Type B pancreatic cell (in vitro differentiated cells): ENCODE results near the gene TP53INP2. TPM values are rescaled to one million over a fixed set of nuclear protein-coding genes. Genes with fewer than 3 reads are reported as not detected.
A peak's percentile ranks its signal among the peaks of the same experiment; 100 is the strongest.

ENCODE experiments used
- DNase-seq: peaks from one replicate; pipeline ENCODE4 v3.0.0; 2021; ENCODE audit warnings: mixed read lengths; ENCODE audit not compliant: unreplicated experiment; ENCODE audit errors: extremely low spot score
- H3K27ac Mint-ChIP-seq: 2 replicates; pipeline ENCODE4 v1.8.0; 2021; ENCODE audit warnings: mild to moderate bottlenecking, mixed read lengths
- H3K27me3 Mint-ChIP-seq: 2 replicates; pipeline ENCODE4 v1.8.0; 2021; ENCODE audit warnings: mixed read lengths
- H3K36me3 Mint-ChIP-seq: 2 replicates; pipeline ENCODE4 v1.8.0; 2021; ENCODE audit warnings: mixed read lengths
- H3K4me1 Mint-ChIP-seq: one replicate; pipeline ENCODE4 v1.8.0; 2021; ENCODE audit warnings: mixed read lengths; ENCODE audit not compliant: unreplicated experiment
- H3K4me3 Mint-ChIP-seq: 2 replicates; pipeline ENCODE4 v1.8.0; 2021; ENCODE audit warnings: mild to moderate bottlenecking, mixed read lengths
- H3K9me3 Mint-ChIP-seq: 2 replicates; pipeline ENCODE4 v1.8.0; 2021; ENCODE audit warnings: mixed read lengths
- total RNA-seq: library from RNA; stranded (reverse); gene quantifications from 2 replicates; pipeline ENCODE4 v1.2.1, GENCODE V29; 2021; ENCODE audit warnings: low replicate concordance
- TF ChIP-seq, protein P1 (sequence below): fragments of 200-600 bp; sonication (generic); conservative IDR thresholded peaks from 2 replicates; pipeline ENCODE4 v1.5.0; 2021; ENCODE audit warnings: antibody characterized with exemption, mild to moderate bottlenecking

TP53INP2 gene
- total RNA-seq, 1 donor from 2014 or later = 39.6 TPM

DNA sequence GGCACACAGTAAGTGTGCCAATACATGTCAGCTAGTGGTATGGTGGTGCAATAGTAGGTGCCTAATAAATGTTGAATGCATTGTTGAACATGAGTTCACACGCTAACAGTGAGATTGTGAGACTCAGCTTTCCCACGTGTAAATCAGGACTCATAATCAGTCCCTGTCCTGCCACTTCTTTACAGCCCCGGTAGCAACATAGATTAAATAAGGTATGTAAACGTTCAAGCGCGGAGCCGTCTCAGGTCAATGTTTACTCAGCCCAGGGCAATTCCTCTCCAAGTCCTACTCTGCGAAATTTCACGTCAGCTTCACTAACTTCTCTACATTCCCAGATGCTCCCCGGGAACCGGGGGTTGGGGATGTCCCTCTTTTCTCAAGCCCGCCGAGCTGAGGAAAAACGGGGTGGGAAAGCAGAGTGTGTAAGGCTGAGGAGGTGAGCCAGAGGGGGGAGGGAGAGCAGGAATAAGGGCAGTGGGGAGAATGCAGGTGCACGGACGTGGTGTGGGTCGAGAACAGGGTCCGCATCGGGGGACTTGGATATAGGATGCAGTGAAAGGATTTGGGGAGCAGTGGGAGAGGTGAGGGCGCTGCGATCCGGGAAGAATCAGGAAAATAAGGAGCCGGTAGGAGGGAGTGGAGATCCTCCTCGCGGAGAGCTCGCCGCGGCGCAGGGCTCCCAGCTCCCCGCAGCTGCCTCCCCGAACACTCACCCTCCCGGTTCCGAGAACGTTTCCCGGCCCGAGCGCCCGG, 544 bp upstream of the TP53INP2 start:
- no peak for DNase-seq
- Mint-ChIP-seq H3K36me3 (no peaks in the 10 kb centered on the region), H3K4me3 (peak overlapping the region; percentile 97), H3K4me1 (peaks cover 42% of the 10 kb centered on the region), H3K27ac (peak overlapping the region; percentile 100), H3K27me3 (peaks cover 7% of the 10 kb centered on the region), H3K9me3 (no peaks in the 10 kb centered on the region)
- TF ChIP-seq, protein P1, sequence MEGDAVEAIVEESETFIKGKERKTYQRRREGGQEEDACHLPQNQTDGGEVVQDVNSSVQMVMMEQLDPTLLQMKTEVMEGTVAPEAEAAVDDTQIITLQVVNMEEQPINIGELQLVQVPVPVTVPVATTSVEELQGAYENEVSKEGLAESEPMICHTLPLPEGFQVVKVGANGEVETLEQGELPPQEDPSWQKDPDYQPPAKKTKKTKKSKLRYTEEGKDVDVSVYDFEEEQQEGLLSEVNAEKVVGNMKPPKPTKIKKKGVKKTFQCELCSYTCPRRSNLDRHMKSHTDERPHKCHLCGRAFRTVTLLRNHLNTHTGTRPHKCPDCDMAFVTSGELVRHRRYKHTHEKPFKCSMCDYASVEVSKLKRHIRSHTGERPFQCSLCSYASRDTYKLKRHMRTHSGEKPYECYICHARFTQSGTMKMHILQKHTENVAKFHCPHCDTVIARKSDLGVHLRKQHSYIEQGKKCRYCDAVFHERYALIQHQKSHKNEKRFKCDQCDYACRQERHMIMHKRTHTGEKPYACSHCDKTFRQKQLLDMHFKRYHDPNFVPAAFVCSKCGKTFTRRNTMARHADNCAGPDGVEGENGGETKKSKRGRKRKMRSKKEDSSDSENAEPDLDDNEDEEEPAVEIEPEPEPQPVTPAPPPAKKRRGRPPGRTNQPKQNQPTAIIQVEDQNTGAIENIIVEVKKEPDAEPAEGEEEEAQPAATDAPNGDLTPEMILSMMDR = no peak

DNA sequence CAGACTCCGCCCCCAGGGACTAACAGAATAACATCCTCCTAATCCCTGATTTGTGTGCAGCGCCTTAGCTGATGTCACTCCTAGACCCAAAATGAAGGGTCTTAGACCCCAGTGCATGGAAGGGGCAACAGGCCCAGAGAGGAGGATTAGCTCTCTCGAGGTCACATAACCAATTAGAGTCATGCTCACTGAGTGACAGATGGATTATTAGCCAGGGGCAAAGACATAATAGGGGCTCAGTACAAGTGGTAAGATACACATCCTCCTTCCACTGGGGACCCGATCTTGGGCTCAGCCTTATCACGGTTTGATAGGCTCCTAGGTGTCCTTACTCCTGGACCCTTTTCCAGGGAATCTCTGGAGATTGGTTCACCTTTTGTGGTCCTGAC, 858 bp downstream of the TP53INP2 start:
- Mint-ChIP-seq H3K36me3 (no peaks in the 10 kb centered on the region), H3K27me3 (peaks cover 7% of the 10 kb centered on the region), H3K27ac (peak overlapping the region; percentile 100)

DNA sequence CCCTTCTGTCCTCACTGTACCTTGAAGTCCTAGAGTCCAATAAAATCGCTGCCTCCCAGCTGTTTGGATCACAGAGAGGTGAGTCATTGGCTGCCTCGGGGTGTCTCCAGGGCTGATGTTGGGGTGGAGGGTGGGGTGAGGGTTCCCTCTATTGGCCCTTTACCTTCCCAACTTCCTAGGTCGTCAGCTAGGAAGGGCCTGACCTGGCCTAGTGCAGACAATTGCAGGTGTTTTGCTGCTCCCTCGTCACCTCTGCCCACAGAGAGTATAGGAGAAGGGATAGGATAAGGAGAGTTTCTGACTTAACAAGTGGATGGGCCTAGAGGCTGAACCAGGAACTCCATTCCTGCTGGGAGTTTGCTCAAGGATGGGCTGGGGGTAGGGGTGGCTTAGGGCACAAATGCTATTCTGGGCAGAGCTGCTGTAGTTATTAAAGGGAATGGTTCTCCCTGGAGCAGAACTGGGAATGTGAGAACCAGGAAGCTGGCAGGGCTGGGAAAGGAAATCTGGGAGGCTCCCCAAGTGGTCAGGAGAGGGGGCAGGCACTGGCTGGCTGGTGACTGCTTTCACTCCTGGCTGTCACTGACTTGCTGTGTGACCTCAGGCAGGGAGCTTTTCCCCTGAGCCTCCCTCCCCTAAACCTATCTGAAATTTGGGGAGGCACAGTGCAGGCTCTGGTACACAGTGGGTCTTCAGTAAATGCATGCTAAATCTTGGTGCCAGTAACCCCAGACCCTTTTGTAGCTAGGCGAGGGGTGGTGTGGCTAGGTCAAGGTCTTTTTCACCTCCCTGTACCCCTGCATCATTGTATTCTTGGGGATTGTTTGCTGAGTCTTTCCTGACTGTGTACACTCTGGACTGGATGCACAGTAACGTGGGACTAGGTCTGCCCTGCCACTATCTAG, 1.5 kb downstream of the TP53INP2 start:
- DNase-seq = no peak
- H3K4me1 Mint-ChIP-seq = peaks cover 51% of the 10 kb centered on the region
- H3K27me3 Mint-ChIP-seq = peaks cover 12% of the 10 kb centered on the region
- H3K9me3 Mint-ChIP-seq = no peaks in the 10 kb centered on the region
- peak overlapping the region; percentile 100 for H3K27ac Mint-ChIP-seq
- peaks cover 1% of the 10 kb centered on the region for H3K36me3 Mint-ChIP-seq
- peak overlapping the region; percentile 98 for H3K4me3 Mint-ChIP-seq
- TF ChIP-seq, protein P1 = peak; percentile 54

More for the DNA sequence above, 858 bp downstream of the TP53INP2 start:
- Mint-ChIP-seq H3K9me3 (no peaks in the 10 kb centered on the region), H3K4me1 (peaks cover 45% of the 10 kb centered on the region), H3K4me3 (peak overlapping the region; percentile 98)
- TF ChIP-seq, protein P1 = no peak
- no peak for DNase-seq

DNA sequence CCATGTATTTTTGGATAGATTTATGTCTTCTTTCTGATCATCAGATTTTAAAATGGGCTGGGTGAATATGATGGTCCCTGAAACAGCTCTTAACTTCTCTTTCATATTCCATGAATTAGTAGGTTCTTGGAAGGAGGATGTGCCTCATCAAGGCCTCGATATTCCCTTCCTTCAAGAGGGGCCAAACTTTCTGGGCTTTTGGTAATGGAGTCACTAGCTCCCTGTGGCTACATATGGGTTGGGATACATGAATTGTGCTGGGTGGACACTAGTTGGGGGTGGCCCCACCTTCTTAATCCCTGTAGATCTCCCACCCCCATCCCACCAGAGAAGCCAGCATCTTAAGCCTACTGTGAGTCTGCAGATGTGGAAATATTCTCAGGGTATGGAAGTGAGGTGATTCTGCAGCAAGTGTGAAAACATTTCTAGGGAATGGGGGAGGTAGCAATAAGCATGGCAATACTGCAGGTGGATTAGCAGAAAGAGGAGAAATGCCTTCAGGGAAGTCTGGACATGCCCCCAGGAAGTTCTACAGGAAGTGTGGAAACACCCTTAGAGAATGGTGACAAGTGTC, 2.2 kb downstream of the TP53INP2 start:
- no peak for DNase-seq
- Mint-ChIP-seq H3K9me3 (no peaks in the 10 kb centered on the region), H3K4me1 (peaks cover 54% of the 10 kb centered on the region), H3K4me3 (peak overlapping the region; percentile 98), H3K36me3 (peaks cover 3% of the 10 kb centered on the region), H3K27ac (peak overlapping the region; percentile 100), H3K27me3 (peaks cover 18% of the 10 kb centered on the region)
- TF ChIP-seq, protein P1 = no peak

DNA sequence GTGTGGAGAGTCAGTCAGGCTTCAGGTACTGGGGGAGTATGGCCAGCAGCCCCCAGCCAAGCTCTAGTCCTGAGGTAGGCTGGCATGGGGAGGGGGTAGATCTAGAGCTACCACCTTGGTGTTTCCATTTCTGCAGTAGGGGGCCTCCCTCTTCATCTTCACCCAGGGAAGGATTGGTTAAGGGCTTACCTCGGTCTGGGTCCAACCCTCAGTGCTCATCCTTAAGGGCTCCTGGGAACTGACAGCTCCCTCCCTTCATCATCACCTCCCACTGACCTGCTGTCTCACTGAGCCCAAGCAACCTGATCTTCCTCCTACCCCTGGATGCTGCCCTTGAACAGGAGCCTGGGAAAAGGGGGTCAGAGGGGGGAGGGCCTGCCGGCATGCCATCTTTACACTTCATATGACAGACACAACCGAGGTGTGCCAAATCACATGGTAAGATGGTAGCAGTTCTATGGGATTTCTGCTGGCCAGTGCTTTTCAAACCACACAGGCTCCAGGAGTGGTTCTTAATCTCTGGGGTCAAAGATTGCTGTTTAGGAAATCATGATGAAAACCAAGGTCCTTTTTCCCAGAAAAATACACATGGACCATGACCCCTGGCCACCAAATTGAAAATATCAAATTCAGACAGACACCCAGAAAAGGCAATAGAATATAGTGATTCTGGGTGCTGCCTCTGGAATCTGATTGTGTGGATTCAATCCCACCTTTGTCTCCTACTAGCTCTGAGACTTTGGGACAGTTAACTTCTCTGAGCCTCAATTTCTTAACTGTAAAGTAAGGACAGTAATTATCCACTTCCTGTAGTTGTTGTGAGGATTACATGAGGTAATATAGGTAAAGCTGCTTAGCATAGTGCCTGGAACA, 3.0 kb downstream of the TP53INP2 start:
- peak overlapping the region; percentile 98 for H3K4me3 Mint-ChIP-seq

More for the DNA sequence above, 3.0 kb downstream of the TP53INP2 start:
- TF ChIP-seq, protein P1 = no peak
- H3K27me3 Mint-ChIP-seq = peaks cover 18% of the 10 kb centered on the region
- peaks cover 50% of the 10 kb centered on the region for H3K4me1 Mint-ChIP-seq
- H3K27ac Mint-ChIP-seq = peak overlapping the region; percentile 100
- peaks cover 5% of the 10 kb centered on the region for H3K36me3 Mint-ChIP-seq
- H3K9me3 Mint-ChIP-seq = no peaks in the 10 kb centered on the region
- DNase-seq = no peak
